ENCODE data around the gene ELL3.
"Not testable (repeated sequence)": the region's sequence is repeated elsewhere in the genome, so short reads cannot be mapped to it uniquely, and the experiment has no call there.

Gene ELL3

DNA sequence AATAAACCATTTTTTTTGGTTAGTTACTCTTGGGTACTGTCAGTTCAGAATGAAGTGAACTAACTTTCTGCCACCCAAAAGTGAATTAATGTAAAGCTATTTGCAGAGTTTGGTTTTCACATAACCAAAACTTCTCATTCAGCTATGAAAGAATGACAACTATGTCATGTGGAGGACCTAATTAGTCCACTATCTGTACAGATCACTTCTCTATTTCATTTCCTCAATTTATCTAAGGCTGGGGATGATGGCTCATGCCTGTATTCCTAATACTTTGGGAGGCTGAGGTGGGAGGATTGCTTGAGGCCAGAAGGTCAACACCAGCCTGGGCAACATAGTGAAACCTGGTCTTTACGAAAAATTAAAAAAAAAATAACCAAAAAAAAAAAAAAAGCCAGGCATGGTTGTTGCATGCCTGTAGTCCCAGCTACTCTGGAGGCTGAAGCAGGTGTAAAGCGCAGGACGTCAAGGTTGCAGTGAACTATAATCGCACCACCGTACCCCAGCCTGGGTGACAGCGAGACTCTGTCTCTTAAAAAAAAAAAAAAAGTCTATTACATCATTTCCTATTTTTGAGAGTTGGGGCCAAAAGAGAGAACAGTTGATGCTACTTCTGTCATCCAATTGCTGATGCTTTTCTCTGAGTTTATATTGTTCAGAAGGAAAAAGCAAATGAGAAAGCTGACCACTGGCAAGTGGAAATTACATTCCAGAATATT is 32.4 kb upstream of the ELL3 start:
- TF ChIP-seq, protein P1, sequence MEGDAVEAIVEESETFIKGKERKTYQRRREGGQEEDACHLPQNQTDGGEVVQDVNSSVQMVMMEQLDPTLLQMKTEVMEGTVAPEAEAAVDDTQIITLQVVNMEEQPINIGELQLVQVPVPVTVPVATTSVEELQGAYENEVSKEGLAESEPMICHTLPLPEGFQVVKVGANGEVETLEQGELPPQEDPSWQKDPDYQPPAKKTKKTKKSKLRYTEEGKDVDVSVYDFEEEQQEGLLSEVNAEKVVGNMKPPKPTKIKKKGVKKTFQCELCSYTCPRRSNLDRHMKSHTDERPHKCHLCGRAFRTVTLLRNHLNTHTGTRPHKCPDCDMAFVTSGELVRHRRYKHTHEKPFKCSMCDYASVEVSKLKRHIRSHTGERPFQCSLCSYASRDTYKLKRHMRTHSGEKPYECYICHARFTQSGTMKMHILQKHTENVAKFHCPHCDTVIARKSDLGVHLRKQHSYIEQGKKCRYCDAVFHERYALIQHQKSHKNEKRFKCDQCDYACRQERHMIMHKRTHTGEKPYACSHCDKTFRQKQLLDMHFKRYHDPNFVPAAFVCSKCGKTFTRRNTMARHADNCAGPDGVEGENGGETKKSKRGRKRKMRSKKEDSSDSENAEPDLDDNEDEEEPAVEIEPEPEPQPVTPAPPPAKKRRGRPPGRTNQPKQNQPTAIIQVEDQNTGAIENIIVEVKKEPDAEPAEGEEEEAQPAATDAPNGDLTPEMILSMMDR (IDR thresholded peaks at IDR 0.05; ENCODE audit: low read depth, low read length, missing control alignments): no peak
- DNase-seq: no peak
- peaks cover 74% of the 10 kb centered on the region for H3K36me3 ChIP-seq (replicated peaks)
- in situ Hi-C loops (cut with HindIII; ENCODE audit: low pct_ligation_motif_present, low sequenced_read_pairs): no loop called here
- no peaks in the 10 kb centered on the region for H3K27me3 ChIP-seq (replicated peaks)
- no peak overlapping the region for H3K27ac ChIP-seq
- no peak overlapping the region for H3K4me3 ChIP-seq (ENCODE audit: low read depth, low read length)

GRCh38 chr15:43808435-43808950 is 31.7 kb upstream of the ELL3 start:
- H3K4me3 ChIP-seq (ENCODE audit: low read depth, low read length): no peak overlapping the region
- in situ Hi-C loops (cut with HindIII; ENCODE audit: low pct_ligation_motif_present, low sequenced_read_pairs): no loop called here
- H3K36me3 ChIP-seq (replicated peaks): peaks cover 73% of the 10 kb centered on the region
- H3K27ac ChIP-seq: no peak overlapping the region
- no peaks in the 10 kb centered on the region for H3K27me3 ChIP-seq (replicated peaks)
- no peak for DNase-seq
- TF ChIP-seq, protein P1 (IDR thresholded peaks at IDR 0.05; ENCODE audit: low read depth, low read length, missing control alignments): no peak

GRCh38 chr15:43802676-43803075 is 25.9 kb upstream of the ELL3 start:
- peaks cover 64% of the 10 kb centered on the region for H3K36me3 ChIP-seq (replicated peaks)
- H3K4me3 ChIP-seq (ENCODE audit: low read depth, low read length); H3K27me3 ChIP-seq (replicated peaks); in situ Hi-C loops (cut with HindIII; ENCODE audit: low pct_ligation_motif_present, low sequenced_read_pairs); DNase-seq; H3K27ac ChIP-seq: not testable (repeated sequence)

GRCh38 chr15:43800286-43801141 is 23.7 kb upstream of the ELL3 start, which contains the start of gene HYPK:
Gene HYPK, plus strand, starts transcription at chr15:43800599. Its CDS starts 24 bp downstream, at chr15:43800623.
- Histone ChIP-seq H3K27me3 (replicated peaks) (no peaks in the 10 kb centered on the region), H3K36me3 (replicated peaks) (peaks cover 65% of the 10 kb centered on the region), H3K27ac (peak within 1 kb of the TSS; percentile 63), H3K4me3 (ENCODE audit: low read depth, low read length) (peak within 1 kb of the TSS; percentile 97)
- in situ Hi-C loops (cut with HindIII; ENCODE audit: low pct_ligation_motif_present, low sequenced_read_pairs): no loop called here
- TF ChIP-seq, protein P1 (IDR thresholded peaks at IDR 0.05; ENCODE audit: low read depth, low read length, missing control alignments): no peak
- DNase-seq: peak; percentile 89

GRCh38 chr15:43799945-43800285 is 23.1 kb upstream of the ELL3 start, which contains the start of gene SERINC4:
Gene SERINC4, minus strand, starts transcription at chr15:43800220. Its CDS starts 234 bp downstream, at chr15:43799986.
- in situ Hi-C loops (cut with HindIII; ENCODE audit: low pct_ligation_motif_present, low sequenced_read_pairs): no loop called here
- peak within 1 kb of the TSS; percentile 63 for H3K27ac ChIP-seq
- no peaks in the 10 kb centered on the region for H3K27me3 ChIP-seq (replicated peaks)
- peaks cover 68% of the 10 kb centered on the region for H3K36me3 ChIP-seq (replicated peaks)
- TF ChIP-seq, protein P1 (IDR thresholded peaks at IDR 0.05; ENCODE audit: low read depth, low read length, missing control alignments): no peak
- no peak for DNase-seq
- H3K4me3 ChIP-seq (ENCODE audit: low read depth, low read length): peak within 1 kb of the TSS; percentile 97

Data from brain microvascular endothelial cell (primary cell).